HEK293 (cell line): ENCODE data around the gene ITIH2.
A peak's percentile ranks its signal among the peaks of the same experiment; 100 is the strongest.

Experiments
- CTCF ChIA-PET: fragments of 350-600 bp; formaldehyde crosslinking; extraction: SDS; loops from one replicate; lab custom pipeline; 2021; ENCODE audit warnings: antibody characterized with exemption; lab: Yijun Ruan, JAX
- POLR2A ChIA-PET: fragments of 300-600 bp; formaldehyde crosslinking; extraction: SDS; loops from one replicate; lab custom pipeline; 2020; ENCODE audit warnings: antibody characterized with exemption, inconsistent platforms; lab: Yijun Ruan, JAX
- H3K27ac ChIP-seq: fragments of 200-500 bp; sonication (Bioruptor generic); 2 replicates; pipeline ENCODE4 v1.5.1; 2014; ENCODE audit warnings: low read depth, low read length, control low read depth, inconsistent platforms; ENCODE audit errors: extremely low read depth
- H3K36me3 ChIP-seq, 2 experiments: fragments of 200-500 bp in 1 of 2; sonication (Bioruptor generic) in 1 of 2; 1 replicate in 1 of 2; 2 replicates in 1 of 2; pipeline ENCODE4 v1.5.1; 2014 to 2017; ENCODE audit warnings: inconsistent platforms in 2 of 2, low read length in 2 of 2; ENCODE audit not compliant: control insufficient read depth in 2 of 2, insufficient read depth in 1 of 2
- H3K4me1 ChIP-seq: fragments of 200-500 bp; sonication (Bioruptor generic); 2 replicates; pipeline ENCODE4 v1.5.1; 2014; ENCODE audit warnings: mild to moderate bottlenecking, low read length, inconsistent platforms; ENCODE audit not compliant: control insufficient read depth, insufficient read depth
- H3K4me3 ChIP-seq: 2 replicates; pipeline ENCODE4 v1.5.1; 2011; ENCODE audit warnings: low read depth, mild to moderate bottlenecking, control low read depth, low read length, moderate library complexity
- H3K9me3 ChIP-seq: fragments of 200-500 bp; sonication (Bioruptor generic); 2 replicates; pipeline ENCODE4 v1.5.1; 2014; ENCODE audit warnings: low read depth, low read length, inconsistent platforms; ENCODE audit not compliant: control insufficient read depth, insufficient read depth
- GLIS2 ChIP-seq: fragments of 450-650 bp; formaldehyde crosslinking; IDR thresholded peaks from 2 replicates; pipeline ENCODE4 v1.5.1; 2016; ENCODE audit warnings: missing biosample characterization, missing genetic modification characterization
- OVOL3 ChIP-seq: fragments of 450-650 bp; formaldehyde crosslinking; IDR thresholded peaks from 2 replicates; pipeline ENCODE4 v1.5.1; 2016; ENCODE audit warnings: missing biosample characterization, missing genetic modification characterization
- REPIN1 ChIP-seq: fragments of 450-650 bp; formaldehyde crosslinking; IDR thresholded peaks from 2 replicates; pipeline ENCODE4 v1.5.1; 2017; ENCODE audit warnings: missing biosample characterization, missing genetic modification characterization, low read depth
- TRIM28 ChIP-seq: IDR thresholded peaks from 2 replicates; pipeline ENCODE4 v1.6.1; 2011; ENCODE audit warnings: low read length, control low read depth, borderline replicate concordance
- YY1 ChIP-seq: fragments of 450-650 bp; formaldehyde crosslinking; IDR thresholded peaks from 2 replicates; pipeline ENCODE4 v1.5.1; 2018; ENCODE audit warnings: missing biosample characterization, missing genetic modification characterization
- YY2 ChIP-seq: fragments of 450-650 bp; formaldehyde crosslinking; IDR thresholded peaks from 2 replicates; pipeline ENCODE4 v1.5.1; 2016; ENCODE audit warnings: missing biosample characterization, missing genetic modification characterization
- ZBTB20 ChIP-seq: fragments of 450-650 bp; formaldehyde crosslinking; IDR thresholded peaks from 2 replicates; pipeline ENCODE4 v1.5.1; 2016; ENCODE audit warnings: missing biosample characterization, missing genetic modification characterization
- ZFP69B ChIP-seq: fragments of 450-650 bp; formaldehyde crosslinking; IDR thresholded peaks from 2 replicates; pipeline ENCODE4 v1.5.1; 2016; ENCODE audit warnings: missing biosample characterization, missing genetic modification characterization
- ZNF146 ChIP-seq: fragments of 450-650 bp; formaldehyde crosslinking; IDR thresholded peaks from 2 replicates; pipeline ENCODE4 v1.5.1; 2016; ENCODE audit warnings: missing biosample characterization, missing genetic modification characterization
- ZNF221 ChIP-seq: fragments of 450-650 bp; formaldehyde crosslinking; IDR thresholded peaks from 2 replicates; pipeline ENCODE4 v1.5.1; 2017; ENCODE audit warnings: missing biosample characterization, missing genetic modification characterization, borderline replicate concordance
- ZNF324 ChIP-seq: fragments of 450-650 bp; formaldehyde crosslinking; IDR thresholded peaks from 2 replicates; pipeline ENCODE4 v1.5.1; 2016; ENCODE audit warnings: missing biosample characterization, missing genetic modification characterization
- ZNF335 ChIP-seq: fragments of 450-650 bp; formaldehyde crosslinking; conservative IDR thresholded peaks from 2 replicates; pipeline ENCODE4 v1.5.1; 2016; ENCODE audit warnings: missing biosample characterization, missing genetic modification characterization
- ZNF48 ChIP-seq: fragments of 450-650 bp; formaldehyde crosslinking; IDR thresholded peaks from 2 replicates; pipeline ENCODE4 v1.5.1; 2016; ENCODE audit warnings: missing biosample characterization, missing genetic modification characterization
- ZNF664 ChIP-seq: fragments of 450-650 bp; formaldehyde crosslinking; IDR thresholded peaks from 2 replicates; pipeline ENCODE4 v1.5.1; 2016; ENCODE audit warnings: missing biosample characterization, missing genetic modification characterization
- ZNF776 ChIP-seq: fragments of 450-650 bp; formaldehyde crosslinking; IDR thresholded peaks from 2 replicates; pipeline ENCODE4 v1.5.0; 2017; ENCODE audit warnings: missing biosample characterization, missing genetic modification characterization, borderline replicate concordance
- ZSCAN23 ChIP-seq: fragments of 450-650 bp; formaldehyde crosslinking; IDR thresholded peaks from 2 replicates; pipeline ENCODE4 v1.5.1; 2016; ENCODE audit warnings: missing biosample characterization, missing genetic modification characterization
- TF ChIP-seq, protein P1 (sequence below): fragments of 450-650 bp; formaldehyde crosslinking; IDR thresholded peaks from 2 replicates; pipeline ENCODE4 v1.5.1; 2016; ENCODE audit warnings: missing biosample characterization, missing genetic modification characterization
- TF ChIP-seq, protein P2 (sequence below): fragments of 450-650 bp; formaldehyde crosslinking; IDR thresholded peaks from 2 replicates; pipeline ENCODE4 v1.5.1; 2017; ENCODE audit warnings: missing biosample characterization, missing genetic modification characterization
- TF ChIP-seq, protein P3 (sequence below): fragments of 450-650 bp; formaldehyde crosslinking; IDR thresholded peaks from 2 replicates; pipeline ENCODE4 v1.5.1; 2017; ENCODE audit warnings: missing biosample characterization, missing genetic modification characterization
- TF ChIP-seq, protein P4 (sequence below): fragments of 450-650 bp; formaldehyde crosslinking; IDR thresholded peaks from 2 replicates; pipeline ENCODE4 v1.5.1; 2016; ENCODE audit warnings: missing biosample characterization, missing genetic modification characterization
- TF ChIP-seq, protein P5 (sequence below): fragments of 450-650 bp; formaldehyde crosslinking; IDR thresholded peaks from 2 replicates; pipeline ENCODE4; 2016; ENCODE audit warnings: missing biosample characterization, missing genetic modification characterization
- TF ChIP-seq, protein P6 (sequence below): fragments of 450-650 bp; formaldehyde crosslinking; IDR thresholded peaks from 2 replicates; pipeline ENCODE4 v1.5.1; 2016; ENCODE audit warnings: missing biosample characterization, missing genetic modification characterization
- TF ChIP-seq, protein P7 (sequence below): fragments of 450-650 bp; formaldehyde crosslinking; IDR thresholded peaks from 2 replicates; pipeline ENCODE4 v1.5.1; 2016; ENCODE audit warnings: missing biosample characterization, missing genetic modification characterization

ITIH2 gene

DNA sequence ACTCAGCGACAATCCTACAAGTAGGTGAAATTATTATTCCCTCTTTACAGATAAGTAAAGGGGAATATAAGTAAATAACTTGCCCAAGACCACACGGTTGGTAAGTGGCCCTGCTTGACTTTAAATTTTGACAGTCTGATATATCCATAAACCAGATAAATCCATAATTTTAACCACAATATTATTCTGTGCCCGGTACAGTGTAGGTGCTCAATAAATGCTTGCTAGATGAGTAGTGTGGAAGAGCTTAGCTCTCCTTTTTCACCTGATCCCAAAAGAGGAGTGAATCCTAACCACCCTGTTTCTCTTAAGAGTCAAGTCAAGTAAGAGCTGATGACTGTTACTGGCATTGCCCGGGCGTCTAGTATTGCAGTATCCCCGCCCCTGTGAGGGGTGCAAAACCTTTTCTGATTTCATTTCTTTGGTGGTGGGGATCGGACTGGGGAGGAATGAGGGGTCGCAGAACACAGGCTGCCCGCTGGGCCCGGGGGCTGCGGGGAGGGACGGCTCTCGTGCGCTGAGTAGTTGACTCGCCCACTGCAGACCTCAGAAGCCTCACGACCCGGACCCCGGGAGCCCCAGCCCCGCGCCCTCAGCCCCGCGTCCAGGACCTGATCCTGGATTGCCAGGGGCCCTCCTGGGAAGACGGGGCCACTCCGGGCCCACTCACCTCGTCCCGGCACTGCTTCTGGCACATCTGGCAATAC lies 84.2 kb downstream of the ITIH2 start:
- Histone ChIP-seq H3K9me3 (no peaks in the 10 kb centered on the region), H3K4me3 (peak overlapping the region; percentile 93), H3K27ac (peak overlapping the region; percentile 58; the same call in 1 of the 2 replicates), H3K4me1 (peaks cover 6% of the 10 kb centered on the region; the same call in 1 of the 2 replicates), H3K36me3 (peaks cover 13 to 31% of the 10 kb centered on the region in 2 experiments; a peak in 2 of 3 replicates)
- TF ChIP-seq REPIN1: no peak
- no peak for TF ChIP-seq ZNF221 (tag by site-specific recombination)
- peak; percentile 91; the same call in 1 of the 2 replicates for TF ChIP-seq ZNF664 (tag by site-specific recombination)
- TF ChIP-seq ZBTB20 (tag by site-specific recombination): peak; percentile 82
- TF ChIP-seq GLIS2 (tag by site-specific recombination): peak; percentile 49; the same call in 1 of the 2 replicates
- no peak for TF ChIP-seq YY2 (tag by site-specific recombination)
- TF ChIP-seq ZSCAN23 (tag by site-specific recombination): no peak
- peak; percentile 70 for TF ChIP-seq ZNF335 (tag by site-specific recombination)
- no peak for TF ChIP-seq ZNF776 (tag by site-specific recombination)
- TF ChIP-seq, protein P1, sequence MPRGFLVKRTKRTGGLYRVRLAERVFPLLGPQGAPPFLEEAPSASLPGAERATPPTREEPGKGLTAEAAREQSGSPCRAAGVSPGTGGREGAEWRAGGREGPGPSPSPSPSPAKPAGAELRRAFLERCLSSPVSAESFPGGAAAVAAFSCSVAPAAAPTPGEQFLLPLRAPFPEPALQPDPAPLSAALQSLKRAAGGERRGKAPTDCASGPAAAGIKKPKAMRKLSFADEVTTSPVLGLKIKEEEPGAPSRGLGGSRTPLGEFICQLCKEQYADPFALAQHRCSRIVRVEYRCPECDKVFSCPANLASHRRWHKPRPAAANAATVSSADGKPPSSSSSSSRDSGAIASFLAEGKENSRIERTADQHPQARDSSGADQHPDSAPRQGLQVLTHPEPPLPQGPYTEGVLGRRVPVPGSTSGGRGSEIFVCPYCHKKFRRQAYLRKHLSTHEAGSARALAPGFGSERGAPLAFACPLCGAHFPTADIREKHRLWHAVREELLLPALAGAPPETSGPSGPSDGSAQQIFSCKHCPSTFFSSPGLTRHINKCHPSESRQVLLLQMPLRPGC (tag by site-specific recombination): no peak
- TF ChIP-seq, protein P2, sequence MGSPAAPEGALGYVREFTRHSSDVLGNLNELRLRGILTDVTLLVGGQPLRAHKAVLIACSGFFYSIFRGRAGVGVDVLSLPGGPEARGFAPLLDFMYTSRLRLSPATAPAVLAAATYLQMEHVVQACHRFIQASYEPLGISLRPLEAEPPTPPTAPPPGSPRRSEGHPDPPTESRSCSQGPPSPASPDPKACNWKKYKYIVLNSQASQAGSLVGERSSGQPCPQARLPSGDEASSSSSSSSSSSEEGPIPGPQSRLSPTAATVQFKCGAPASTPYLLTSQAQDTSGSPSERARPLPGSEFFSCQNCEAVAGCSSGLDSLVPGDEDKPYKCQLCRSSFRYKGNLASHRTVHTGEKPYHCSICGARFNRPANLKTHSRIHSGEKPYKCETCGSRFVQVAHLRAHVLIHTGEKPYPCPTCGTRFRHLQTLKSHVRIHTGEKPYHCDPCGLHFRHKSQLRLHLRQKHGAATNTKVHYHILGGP (tag by site-specific recombination): no peak
- TF ChIP-seq ZNF48 (tag by site-specific recombination): no peak
- TF ChIP-seq ZFP69B: peak; percentile 14; the same call in 1 of the 2 replicates
- CTCF ChIA-PET: no interaction called here
- POLR2A ChIA-PET: interaction anchor here (0.6 to 2.9 kb wide), 12 partner anchors 10 to 1926 kb away, joined by 3 to 33 read pairs (median 4); partner anchors contain the start of genes SFMBT2 and TAF3

DNA sequence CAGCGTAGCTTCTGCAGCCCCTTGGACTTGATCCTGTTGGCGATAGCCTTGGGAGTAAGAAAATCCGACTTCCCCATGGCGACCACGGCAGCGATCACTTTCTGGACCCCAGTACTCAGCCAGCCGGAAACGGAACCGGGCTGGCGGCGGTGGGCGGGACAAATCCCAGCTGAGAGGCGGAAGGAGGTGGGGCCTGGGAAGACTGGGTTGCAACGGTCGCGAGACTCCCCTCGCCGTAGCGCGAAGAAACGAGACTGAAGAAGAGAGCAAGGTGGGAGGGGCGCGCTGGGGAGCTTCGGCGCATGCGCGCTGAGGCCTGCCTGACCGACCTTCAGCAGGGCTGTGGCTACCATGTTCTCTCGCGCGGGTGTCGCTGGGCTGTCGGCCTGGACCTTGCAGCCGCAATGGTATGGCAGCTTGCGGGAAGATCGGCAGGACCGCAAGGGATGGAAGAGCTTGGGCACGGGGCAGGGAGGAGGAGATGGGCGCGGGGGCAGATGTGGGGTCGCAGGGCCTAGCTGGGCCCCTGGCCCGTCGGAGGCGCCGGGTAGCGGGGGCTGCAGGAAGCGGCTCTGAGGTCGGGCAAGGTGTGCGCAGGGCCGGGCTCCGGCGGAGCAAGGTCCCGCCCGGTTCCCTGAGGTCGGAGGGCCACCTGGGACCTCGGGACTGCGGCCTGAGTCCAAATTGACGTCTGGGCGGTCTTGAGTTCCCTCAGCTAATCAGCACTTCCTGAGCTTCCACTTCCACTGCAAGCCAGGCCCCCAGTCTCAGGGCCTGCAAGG lies 84.9 kb downstream of the ITIH2 start, which contains the start of the genes ATP5F1C and KIN:
Gene ATP5F1C, plus strand, starts transcription at position 321 of the 782 bp plus-strand sequence. Its CDS starts 31 bp downstream, at position 352.
Gene KIN, minus strand, starts transcription at position 137 of the 782 bp plus-strand sequence. Its CDS starts 60 bp downstream, at position 77.
- Histone ChIP-seq H3K27ac (peak within 1 kb of the TSS; percentile 86), H3K4me3 (peak within 1 kb of the TSS; percentile 93), H3K9me3 (no peaks in the 10 kb centered on the region), H3K36me3 (peaks cover 10 to 38% of the 10 kb centered on the region in 2 experiments; a peak in 2 of 3 replicates), H3K4me1 (peaks cover 6% of the 10 kb centered on the region; the same call in 1 of the 2 replicates)
- ChIA-PET POLR2A (interaction anchor here (0.6 to 2.9 kb wide), 14 partner anchors 9 to 1977 kb away, joined by 3 to 33 read pairs (median 4); partner anchors contain the start of genes GATA3, SFMBT2 and TAF3), CTCF (interaction anchor here (0.6 kb wide), 1 partner anchor 263 kb away, joined by 3 read pairs; no protein-coding TSS in a partner anchor)
- TF ChIP-seq YY1 (tag by site-specific recombination) (peak; percentile 59; the same call in 1 of the 2 replicates), YY2 (tag by site-specific recombination) (peak; percentile 47; the same call in 1 of the 2 replicates), TRIM28 (peak; percentile 34; the same call in 1 of the 2 replicates), OVOL3 (tag by site-specific recombination) (0 out of 2 replicates have a peak, but pooled peaks have one; percentile 41), ZNF324 (tag by site-specific recombination) (0 out of 2 replicates have a peak, but pooled peaks have one; percentile 17), ZNF146 (tag by site-specific recombination) (0 out of 2 replicates have a peak, but pooled peaks have one; percentile 36)
- TF ChIP-seq, protein P3, sequence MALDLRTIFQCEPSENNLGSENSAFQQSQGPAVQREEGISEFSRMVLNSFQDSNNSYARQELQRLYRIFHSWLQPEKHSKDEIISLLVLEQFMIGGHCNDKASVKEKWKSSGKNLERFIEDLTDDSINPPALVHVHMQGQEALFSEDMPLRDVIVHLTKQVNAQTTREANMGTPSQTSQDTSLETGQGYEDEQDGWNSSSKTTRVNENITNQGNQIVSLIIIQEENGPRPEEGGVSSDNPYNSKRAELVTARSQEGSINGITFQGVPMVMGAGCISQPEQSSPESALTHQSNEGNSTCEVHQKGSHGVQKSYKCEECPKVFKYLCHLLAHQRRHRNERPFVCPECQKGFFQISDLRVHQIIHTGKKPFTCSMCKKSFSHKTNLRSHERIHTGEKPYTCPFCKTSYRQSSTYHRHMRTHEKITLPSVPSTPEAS: peak; percentile 22; the same call in 1 of the 2 replicates
- TF ChIP-seq, protein P4, sequence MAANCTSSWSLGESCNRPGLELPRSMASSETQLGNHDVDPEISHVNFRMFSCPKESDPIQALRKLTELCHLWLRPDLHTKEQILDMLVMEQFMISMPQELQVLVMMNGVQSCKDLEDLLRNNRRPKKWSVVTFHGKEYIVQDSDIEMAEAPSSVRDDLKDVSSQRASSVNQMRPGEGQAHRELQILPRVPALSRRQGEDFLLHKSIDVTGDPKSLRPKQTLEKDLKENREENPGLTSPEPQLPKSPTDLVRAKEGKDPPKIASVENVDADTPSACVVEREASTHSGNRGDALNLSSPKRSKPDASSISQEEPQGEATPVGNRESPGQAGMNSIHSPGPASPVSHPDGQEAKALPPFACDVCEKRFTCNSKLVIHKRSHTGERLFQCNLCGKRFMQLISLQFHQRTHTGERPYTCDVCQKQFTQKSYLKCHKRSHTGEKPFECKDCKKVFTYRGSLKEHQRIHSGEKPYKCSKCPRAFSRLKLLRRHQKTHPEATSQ (tag by site-specific recombination): 0 out of 2 replicates have a peak, but pooled peaks have one; percentile 35
- TF ChIP-seq, protein P5, sequence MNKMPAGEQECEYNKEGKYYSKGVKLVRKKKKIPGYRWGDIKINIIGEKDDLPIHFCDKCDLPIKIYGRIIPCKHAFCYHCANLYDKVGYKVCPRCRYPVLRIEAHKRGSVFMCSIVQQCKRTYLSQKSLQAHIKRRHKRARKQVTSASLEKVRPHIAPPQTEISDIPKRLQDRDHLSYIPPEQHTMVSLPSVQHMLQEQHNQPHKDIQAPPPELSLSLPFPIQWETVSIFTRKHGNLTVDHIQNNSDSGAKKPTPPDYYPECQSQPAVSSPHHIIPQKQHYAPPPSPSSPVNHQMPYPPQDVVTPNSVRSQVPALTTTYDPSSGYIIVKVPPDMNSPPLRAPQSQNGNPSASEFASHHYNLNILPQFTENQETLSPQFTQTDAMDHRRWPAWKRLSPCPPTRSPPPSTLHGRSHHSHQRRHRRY: no peak
- TF ChIP-seq, protein P6, sequence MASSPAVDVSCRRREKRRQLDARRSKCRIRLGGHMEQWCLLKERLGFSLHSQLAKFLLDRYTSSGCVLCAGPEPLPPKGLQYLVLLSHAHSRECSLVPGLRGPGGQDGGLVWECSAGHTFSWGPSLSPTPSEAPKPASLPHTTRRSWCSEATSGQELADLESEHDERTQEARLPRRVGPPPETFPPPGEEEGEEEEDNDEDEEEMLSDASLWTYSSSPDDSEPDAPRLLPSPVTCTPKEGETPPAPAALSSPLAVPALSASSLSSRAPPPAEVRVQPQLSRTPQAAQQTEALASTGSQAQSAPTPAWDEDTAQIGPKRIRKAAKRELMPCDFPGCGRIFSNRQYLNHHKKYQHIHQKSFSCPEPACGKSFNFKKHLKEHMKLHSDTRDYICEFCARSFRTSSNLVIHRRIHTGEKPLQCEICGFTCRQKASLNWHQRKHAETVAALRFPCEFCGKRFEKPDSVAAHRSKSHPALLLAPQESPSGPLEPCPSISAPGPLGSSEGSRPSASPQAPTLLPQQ (tag by site-specific recombination): peak; percentile 68; the same call in 1 of the 2 replicates
- TF ChIP-seq, protein P7, sequence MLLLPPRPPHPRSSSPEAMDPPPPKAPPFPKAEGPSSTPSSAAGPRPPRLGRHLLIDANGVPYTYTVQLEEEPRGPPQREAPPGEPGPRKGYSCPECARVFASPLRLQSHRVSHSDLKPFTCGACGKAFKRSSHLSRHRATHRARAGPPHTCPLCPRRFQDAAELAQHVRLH (tag by site-specific recombination): peak; percentile 49; the same call in 1 of the 2 replicates
